Neutrophil (primary cell): ENCODE results near the gene TESMIN.

Experiments used
- H3K27ac ChIP-seq: fragments of 200-600 bp; sonication (generic); 2 replicates; pipeline ENCODE4 v1.5.1; 2016; ENCODE audit warnings: mild to moderate bottlenecking, moderate library complexity
- H3K27me3 ChIP-seq: fragments of 200-600 bp; sonication (generic); 2 replicates; pipeline ENCODE4 v1.6.0; 2016; ENCODE audit warnings: mild to moderate bottlenecking
- H3K36me3 ChIP-seq: fragments of 200-600 bp; sonication (generic); 2 replicates; pipeline ENCODE4 v1.5.1; 2017
- H3K4me1 ChIP-seq, 2 experiments: fragments of 200-600 bp in 1 of 2; sonication (generic) in 1 of 2; 1 replicate in 1 of 2; 2 replicates in 1 of 2; pipeline versions ENCODE4 v1.5.1 to v1.6.1; 2013 to 2016; ENCODE audit warnings: low read depth in 1 of 2, low read length in 1 of 2, mild to moderate bottlenecking in 1 of 2, moderate library complexity in 1 of 2; ENCODE audit not compliant: control insufficient read depth in 1 of 2, insufficient read depth in 1 of 2
- H3K4me3 ChIP-seq, 2 experiments: fragments of 200-600 bp in 1 of 2; sonication (generic) in 1 of 2; 1 replicate in 1 of 2; 2 replicates in 1 of 2; pipeline ENCODE4 v1.5.1; 2013 to 2016; ENCODE audit warnings: low read depth in 1 of 2, low read length in 1 of 2, mild to moderate bottlenecking in 1 of 2, moderate library complexity in 1 of 2
- H3K9me3 ChIP-seq: fragments of 200-600 bp; sonication (generic); 2 replicates; pipeline ENCODE4 v1.5.1; 2016
- CTCF ChIP-seq: fragments of 200-600 bp; sonication (generic); IDR thresholded peaks from 2 replicates; pipeline ENCODE4 v1.5.1; 2016; ENCODE audit warnings: antibody characterized with exemption

The TESMIN gene

GRCh38 chr11:68686486-68686885 lies 64.8 kb downstream of the TESMIN start:
- no peak for TF ChIP-seq CTCF
- Histone ChIP-seq H3K4me1 (peaks cover 0 to 11% of the 10 kb centered on the region in 2 experiments), H3K36me3 (no peaks in the 10 kb centered on the region), H3K9me3 (no peaks in the 10 kb centered on the region), H3K27me3 (peaks cover 99% of the 10 kb centered on the region), H3K4me3 (no peak overlapping the region), H3K27ac (no peak overlapping the region)

GRCh38 chr11:68685656-68686380 lies 65.5 kb downstream of the TESMIN start:
- Histone ChIP-seq H3K4me3 (no peak overlapping the region), H3K27me3 (peaks cover 92% of the 10 kb centered on the region), H3K36me3 (no peaks in the 10 kb centered on the region), H3K4me1 (peaks cover 0 to 11% of the 10 kb centered on the region in 2 experiments), H3K27ac (no peak overlapping the region), H3K9me3 (no peaks in the 10 kb centered on the region)
- no peak for TF ChIP-seq CTCF

DNA sequence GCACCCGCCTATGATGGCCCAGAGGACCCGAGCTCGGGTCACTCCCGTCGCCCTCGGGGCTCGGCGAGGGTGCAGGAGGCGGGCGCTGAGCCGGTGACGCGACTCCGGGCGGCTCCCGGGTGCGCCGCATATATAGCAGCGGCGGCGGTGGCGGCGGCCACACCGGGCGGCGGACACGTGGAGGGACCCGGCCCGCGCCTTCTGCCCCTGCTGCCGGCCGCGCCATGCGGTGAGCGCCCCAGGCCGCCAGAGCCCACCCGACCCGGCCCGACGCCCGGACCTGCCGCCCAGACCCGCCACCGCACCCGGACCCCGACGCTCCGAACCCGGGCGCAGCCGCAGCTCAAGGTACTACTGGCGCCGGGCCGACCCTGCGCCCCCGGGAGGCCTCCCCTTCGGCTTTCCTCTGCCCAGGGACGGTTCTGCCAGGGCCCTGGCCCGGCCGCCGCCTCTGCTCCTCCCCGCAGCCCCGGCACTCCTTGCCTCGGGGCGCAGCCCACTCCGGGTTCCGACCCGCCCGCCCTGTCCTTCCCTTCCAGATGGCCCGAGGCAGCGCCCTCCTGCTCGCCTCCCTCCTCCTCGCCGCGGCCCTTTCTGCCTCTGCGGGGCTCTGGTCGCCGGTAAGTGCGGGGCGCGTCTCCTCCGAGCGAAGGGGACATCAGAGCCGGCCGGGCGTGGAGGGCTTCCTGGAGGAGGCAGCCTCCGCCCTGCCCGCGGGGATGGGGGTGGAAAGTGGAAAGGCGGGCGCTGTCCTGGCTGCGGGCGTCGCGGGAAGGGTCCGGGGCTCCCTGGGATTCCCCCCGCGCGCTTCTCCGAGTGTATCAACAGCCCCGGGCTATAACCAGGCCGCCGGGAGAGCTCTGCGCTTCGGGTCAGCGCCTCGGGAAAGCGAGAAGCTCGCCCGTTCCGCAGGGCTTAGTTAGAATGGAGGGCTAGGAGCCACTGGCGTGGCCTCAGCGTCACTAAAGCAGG lies 66.6 kb downstream of the TESMIN start, which contains the start of gene GAL:
TSS of gene GAL (plus strand) at position 160 of the 972 bp plus-strand sequence. CDS start at position 540, 380 bp downstream.
- Histone ChIP-seq H3K9me3 (no peaks in the 10 kb centered on the region), H3K36me3 (no peaks in the 10 kb centered on the region), H3K4me3 (no peak within 1 kb of the TSS), H3K27me3 (peaks cover 80% of the 10 kb centered on the region), H3K27ac (no peak within 1 kb of the TSS), H3K4me1 (peaks cover 0 to 11% of the 10 kb centered on the region in 2 experiments)
- no peak for TF ChIP-seq CTCF

DNA sequence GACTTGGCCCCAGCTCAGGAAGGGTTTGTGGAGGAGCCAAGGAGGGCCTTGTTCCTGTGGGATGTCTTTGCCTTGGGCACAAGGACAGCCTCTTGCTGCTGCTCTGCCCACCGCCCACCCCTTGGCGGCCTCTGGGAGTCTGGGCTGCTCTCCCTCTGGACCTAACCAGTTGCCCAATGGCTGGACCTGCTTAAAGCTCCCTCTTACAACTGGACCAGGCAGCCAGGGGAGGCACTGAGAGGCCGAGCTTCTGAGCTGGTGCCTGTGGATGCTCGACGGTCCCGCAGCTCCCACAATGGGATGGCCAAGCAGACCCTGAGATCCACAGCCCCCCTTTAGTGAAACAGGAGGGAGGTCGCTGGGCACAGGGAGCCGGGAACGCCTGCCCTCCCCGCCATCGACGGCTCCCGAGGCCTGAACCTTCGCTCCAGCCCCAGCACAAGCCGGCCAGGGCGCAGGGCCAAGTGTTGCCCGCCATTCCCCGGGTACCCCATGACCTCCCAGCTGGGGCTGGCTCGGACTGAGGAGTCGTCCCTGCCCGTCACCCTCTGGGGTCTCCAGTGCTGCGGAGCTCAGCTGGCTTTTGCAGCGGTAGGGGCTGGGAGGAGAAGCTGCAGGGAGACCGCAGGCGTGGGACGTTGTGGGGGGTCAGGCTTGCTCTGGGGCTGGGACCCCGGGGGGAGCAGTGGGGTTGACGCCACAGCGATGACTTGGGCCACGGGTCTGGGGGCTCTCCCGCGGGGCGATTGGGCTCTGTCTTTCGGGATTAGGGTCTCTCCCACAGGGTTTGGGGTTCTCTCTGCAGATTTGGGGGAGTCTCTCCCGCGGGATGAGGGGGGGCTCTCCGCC lies 67.6 kb downstream of the TESMIN start:
- TF ChIP-seq CTCF = no peak
- H3K9me3 ChIP-seq = no peaks in the 10 kb centered on the region
- no peak overlapping the region for H3K4me3 ChIP-seq
- H3K4me1 ChIP-seq = peaks cover 0 to 11% of the 10 kb centered on the region in 2 experiments
- H3K27me3 ChIP-seq = peaks cover 71% of the 10 kb centered on the region
- no peaks in the 10 kb centered on the region for H3K36me3 ChIP-seq
- no peak overlapping the region for H3K27ac ChIP-seq

DNA sequence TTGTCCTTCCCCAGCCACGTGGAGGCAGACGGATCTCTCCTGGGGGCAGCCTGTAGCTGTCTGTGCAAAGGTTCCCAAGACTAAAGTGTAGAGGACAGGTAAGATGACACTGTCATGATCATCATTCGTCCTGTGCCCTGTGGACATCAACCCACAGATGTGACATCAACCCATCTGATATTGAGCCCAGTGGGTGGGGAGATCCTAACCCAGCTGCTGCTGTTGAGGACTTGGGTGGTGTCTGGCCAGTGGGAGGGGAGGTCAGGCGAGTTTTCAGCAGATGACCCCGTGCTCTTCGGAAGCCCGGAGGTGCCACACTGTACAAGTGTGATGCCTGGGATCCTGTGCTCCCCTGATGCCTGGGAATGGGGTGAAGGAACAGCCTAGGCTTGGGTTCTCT lies 68.2 kb downstream of the TESMIN start:
- Histone ChIP-seq H3K27me3 (peaks cover 65% of the 10 kb centered on the region), H3K9me3 (no peaks in the 10 kb centered on the region), H3K4me1 (peaks cover 0 to 11% of the 10 kb centered on the region in 2 experiments), H3K36me3 (no peaks in the 10 kb centered on the region), H3K27ac (no peak overlapping the region), H3K4me3 (no peak overlapping the region)
- TF ChIP-seq CTCF = no peak
